GM12874 (cell line): ENCODE measurements around the gene VPS72.

Source experiments
- CTCF ChIP-seq: IDR thresholded peaks from 2 replicates; pipeline ENCODE4 v1.5.1; 2011; ENCODE audit warnings: low read depth, mild to moderate bottlenecking, control low read depth, low read length, moderate library complexity; ENCODE audit not compliant: insufficient read depth

Gene VPS72

GRCh38 chr1:151130987-151131586 lies 58.9 kb downstream of the VPS72 start:
- no peak for TF ChIP-seq CTCF

GRCh38 chr1:151128800-151129199 lies 61.2 kb downstream of the VPS72 start:
- no peak for TF ChIP-seq CTCF
